GM19467 (cell line): ENCODE results near the gene DHRS3.

Experiments
- ATAC-seq: cut with Tn5 transposase; IDR thresholded peaks from one replicate; pipeline ENCODE4 v1.9.1; 2021; ENCODE audit warnings: mild to moderate bottlenecking, moderate library complexity; ENCODE audit not compliant: unreplicated experiment

The DHRS3 gene

GRCh38 chr1:12556368-12556930 lies 61.6 kb downstream of the DHRS3 start:
- ATAC-seq, result no peak

GRCh38 chr1:12555411-12556367 lies 62.3 kb downstream of the DHRS3 start:
- ATAC-seq, result no peak

GRCh38 chr1:12554521-12555305 lies 63.3 kb downstream of the DHRS3 start:
- ATAC-seq, result no peak

GRCh38 chr1:12553963-12554362 lies 64.0 kb downstream of the DHRS3 start:
- ATAC-seq, result no peak

- no peak for ATAC-seq
These were observed 64.8 kb downstream of the DHRS3 start for GRCh38 chr1:12552951-12553921.

GRCh38 chr1:12552111-12552888 lies 65.7 kb downstream of the DHRS3 start:
- ATAC-seq, result no peak

GRCh38 chr1:12551584-12551983 lies 66.4 kb downstream of the DHRS3 start:
- no peak for ATAC-seq

- ATAC-seq, result no peak
These were observed 68.3 kb downstream of the DHRS3 start for GRCh38 chr1:12549460-12550349.

GRCh38 chr1:12548973-12549459 lies 69.0 kb downstream of the DHRS3 start:
- no peak for ATAC-seq

GRCh38 chr1:12548279-12548972 lies 69.6 kb downstream of the DHRS3 start:
- no peak for ATAC-seq

GRCh38 chr1:12547586-12548225 lies 70.3 kb downstream of the DHRS3 start:
- no peak for ATAC-seq

GRCh38 chr1:12546771-12547585 lies 71.0 kb downstream of the DHRS3 start:
- ATAC-seq, result no peak

GRCh38 chr1:12544992-12545391 lies 73.0 kb downstream of the DHRS3 start:
- no peak for ATAC-seq

GRCh38 chr1:12544357-12544756 lies 73.7 kb downstream of the DHRS3 start:
- ATAC-seq, result no peak

- ATAC-seq, result no peak
These were observed 74.3 kb downstream of the DHRS3 start for GRCh38 chr1:12543740-12544154.
